SK-N-SH treated with all-trans-retinoic acid at 6 μM for 48 hours (cell line): ENCODE data around the gene COL19A1.

Source experiments
- ARNTL ChIP-seq: fragments of 450-650 bp; formaldehyde crosslinking; IDR thresholded peaks from 2 replicates; pipeline ENCODE4 v1.5.0; 2020; ENCODE audit warnings: low read depth, mild to moderate bottlenecking, moderate library complexity, borderline replicate concordance
- BACH2 ChIP-seq: fragments of 250-450 bp; sonication (Bioruptor Pico); IDR thresholded peaks from 2 replicates; pipeline ENCODE4 v1.9.0; 2021; ENCODE audit warnings: mild to moderate bottlenecking, borderline replicate concordance
- CREB5 ChIP-seq: fragments of 250-450 bp; sonication (Bioruptor Pico); IDR thresholded peaks from 2 replicates; pipeline ENCODE4 v1.5.1; 2020; ENCODE audit warnings: low read depth, mild to moderate bottlenecking, moderate library complexity
- ISL1 ChIP-seq: fragments of 250-450 bp; sonication (Bioruptor Pico); IDR thresholded peaks from 2 replicates; pipeline ENCODE4 v2.1.2; 2022; ENCODE audit warnings: mild to moderate bottlenecking, moderate library complexity
- OSR1 ChIP-seq: fragments of 250-450 bp; sonication (Bioruptor Pico); IDR thresholded peaks from 2 replicates; pipeline ENCODE4 v1.8.0; 2022; ENCODE audit warnings: moderate library complexity, mild to moderate bottlenecking, inconsistent platforms
- PATZ1 ChIP-seq: fragments of 250-450 bp; sonication (Bioruptor Pico); IDR thresholded peaks from 2 replicates; pipeline ENCODE4 v1.8.0; 2020; ENCODE audit warnings: mild to moderate bottlenecking, moderate library complexity, borderline replicate concordance
- RARB ChIP-seq: fragments of 250-450 bp; sonication (Bioruptor Pico); IDR thresholded peaks from 2 replicates; pipeline ENCODE4 v1.8.0; 2021; ENCODE audit warnings: mild to moderate bottlenecking, moderate library complexity
- TCF4 ChIP-seq: fragments of 250-450 bp; sonication (Bioruptor Pico); IDR thresholded peaks from 2 replicates; pipeline ENCODE4 v1.8.0; 2021; ENCODE audit warnings: mild to moderate bottlenecking, moderate library complexity, borderline replicate concordance
- ZC3H10 ChIP-seq: fragments of 250-450 bp; sonication (Bioruptor Pico); IDR thresholded peaks from 2 replicates; pipeline ENCODE4 v1.5.1; 2021; ENCODE audit warnings: mild to moderate bottlenecking, moderate library complexity
- ZFP3 ChIP-seq: fragments of 250-450 bp; sonication (Bioruptor Pico); IDR thresholded peaks from 2 replicates; pipeline ENCODE4 v1.5.0; 2020; ENCODE audit warnings: mild to moderate bottlenecking, moderate library complexity
- TF ChIP-seq, protein P1 (sequence below): fragments of 250-450 bp; sonication (Bioruptor Pico); IDR thresholded peaks from 2 replicates; pipeline ENCODE4 v1.8.0; 2021; ENCODE audit warnings: low read depth, mild to moderate bottlenecking, moderate library complexity, borderline replicate concordance

DNA sequence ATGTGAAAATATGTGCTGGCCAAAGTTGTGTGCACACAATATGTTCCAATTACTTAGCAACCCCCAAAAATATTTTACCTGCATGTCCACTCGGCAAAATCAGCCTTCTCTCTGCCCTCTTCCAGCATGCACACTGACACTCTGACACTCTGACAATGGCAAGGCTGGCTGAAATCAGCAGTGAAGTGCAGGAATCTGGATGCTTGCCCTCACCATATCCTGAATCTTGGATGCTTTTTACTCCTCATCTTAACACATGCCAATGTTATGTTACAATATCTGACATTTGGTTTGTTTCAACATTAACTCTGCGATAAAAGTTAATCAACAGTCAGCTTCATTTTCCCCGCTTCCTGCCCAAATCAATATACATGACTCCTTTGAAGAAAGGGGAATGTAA is 233.4 kb downstream of the COL19A1 start:
- TF ChIP-seq ARNTL (no peak), CREB5 (CRISPR knock-in tag) (no peak), ZC3H10 (CRISPR knock-in tag) (no peak), BACH2 (CRISPR knock-in tag) (no peak), PATZ1 (CRISPR knock-in tag) (no peak), ISL1 (no peak), OSR1 (CRISPR knock-in tag) (no peak), TCF4 (no peak), ZFP3 (CRISPR knock-in tag) (no peak), RARB (CRISPR knock-in tag) (no peak)
- TF ChIP-seq, protein P1, sequence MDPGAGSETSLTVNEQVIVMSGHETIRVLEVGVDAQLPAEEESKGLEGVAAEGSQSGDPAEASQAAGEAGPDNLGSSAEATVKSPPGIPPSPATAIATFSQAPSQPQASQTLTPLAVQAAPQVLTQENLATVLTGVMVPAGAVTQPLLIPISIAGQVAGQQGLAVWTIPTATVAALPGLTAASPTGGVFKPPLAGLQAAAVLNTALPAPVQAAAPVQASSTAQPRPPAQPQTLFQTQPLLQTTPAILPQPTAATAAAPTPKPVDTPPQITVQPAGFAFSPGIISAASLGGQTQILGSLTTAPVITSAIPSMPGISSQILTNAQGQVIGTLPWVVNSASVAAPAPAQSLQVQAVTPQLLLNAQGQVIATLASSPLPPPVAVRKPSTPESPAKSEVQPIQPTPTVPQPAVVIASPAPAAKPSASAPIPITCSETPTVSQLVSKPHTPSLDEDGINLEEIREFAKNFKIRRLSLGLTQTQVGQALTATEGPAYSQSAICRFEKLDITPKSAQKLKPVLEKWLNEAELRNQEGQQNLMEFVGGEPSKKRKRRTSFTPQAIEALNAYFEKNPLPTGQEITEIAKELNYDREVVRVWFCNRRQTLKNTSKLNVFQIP (CRISPR knock-in tag): no peak
